ENCODE measurements around the gene PLEKHA5. TPM values are rescaled to one million over a fixed set of nuclear protein-coding genes. Genes with fewer than 3 reads are reported as not detected.

PLEKHA5 gene
- total and polyA plus RNA-seq, 4 donors, result 4.9 to 88.5 (median 20.9) TPM

DNA sequence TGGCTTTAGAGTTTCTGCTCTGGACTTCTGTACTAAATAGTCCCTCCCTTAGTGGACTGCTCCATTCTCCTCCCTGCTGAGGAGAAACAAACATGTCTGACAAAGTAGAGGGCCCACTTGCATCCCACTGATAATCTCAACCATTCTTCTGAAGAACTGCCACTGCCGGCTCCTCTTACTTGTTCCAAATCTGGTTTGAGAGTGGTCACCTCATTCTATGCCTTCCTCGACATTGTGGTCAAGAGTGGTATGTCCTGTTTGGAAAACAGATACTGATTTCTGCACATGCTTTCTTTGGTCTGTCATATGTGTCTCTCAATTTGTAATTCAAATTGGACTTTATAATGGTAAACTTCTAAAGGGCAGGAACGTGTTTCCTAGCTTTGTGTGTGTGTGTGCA, 36.3 kb upstream of the PLEKHA5 start:
- H3K9ac ChIP-seq (ENCODE audit: insufficient read depth in 1 of 2, low read length in 2 of 2), result no peak overlapping the region
- ATAC-seq (ENCODE audit: insufficient read depth, low FRiP score) (no peak), DNase-seq (no peak)
- TF ChIP-seq, protein P1, sequence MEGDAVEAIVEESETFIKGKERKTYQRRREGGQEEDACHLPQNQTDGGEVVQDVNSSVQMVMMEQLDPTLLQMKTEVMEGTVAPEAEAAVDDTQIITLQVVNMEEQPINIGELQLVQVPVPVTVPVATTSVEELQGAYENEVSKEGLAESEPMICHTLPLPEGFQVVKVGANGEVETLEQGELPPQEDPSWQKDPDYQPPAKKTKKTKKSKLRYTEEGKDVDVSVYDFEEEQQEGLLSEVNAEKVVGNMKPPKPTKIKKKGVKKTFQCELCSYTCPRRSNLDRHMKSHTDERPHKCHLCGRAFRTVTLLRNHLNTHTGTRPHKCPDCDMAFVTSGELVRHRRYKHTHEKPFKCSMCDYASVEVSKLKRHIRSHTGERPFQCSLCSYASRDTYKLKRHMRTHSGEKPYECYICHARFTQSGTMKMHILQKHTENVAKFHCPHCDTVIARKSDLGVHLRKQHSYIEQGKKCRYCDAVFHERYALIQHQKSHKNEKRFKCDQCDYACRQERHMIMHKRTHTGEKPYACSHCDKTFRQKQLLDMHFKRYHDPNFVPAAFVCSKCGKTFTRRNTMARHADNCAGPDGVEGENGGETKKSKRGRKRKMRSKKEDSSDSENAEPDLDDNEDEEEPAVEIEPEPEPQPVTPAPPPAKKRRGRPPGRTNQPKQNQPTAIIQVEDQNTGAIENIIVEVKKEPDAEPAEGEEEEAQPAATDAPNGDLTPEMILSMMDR (IDR thresholded peaks at IDR 0.05; ENCODE audit: control extremely low read depth, extremely low read depth), result no peak
- no peaks in the 10 kb centered on the region for H3K9me3 ChIP-seq (ENCODE audit: control insufficient read depth in 4 of 4, insufficient read depth in 3 of 4, low read length in 3 of 4)
- no peaks in the 10 kb centered on the region for H3K4me1 ChIP-seq (ENCODE audit: control insufficient read depth in 5 of 5, insufficient read depth in 5 of 5, low read length in 5 of 5)
- H3K27me3 ChIP-seq (ENCODE audit: control insufficient read depth in 3 of 3, insufficient read depth in 3 of 3, low read length in 2 of 3), result peaks cover 0 to 6% (median 0%) of the 10 kb centered on the region in 3 donors
- no peaks in the 10 kb centered on the region for H3K36me3 ChIP-seq (ENCODE audit: control insufficient read depth in 4 of 4, insufficient read depth in 4 of 4, low read length in 4 of 4)
- H3K27ac ChIP-seq (ENCODE audit: low read depth in 1 of 2, low read length in 1 of 2), result no peak overlapping the region
- WGBS, 2 donors, result 81 to 84% methylated on average over 3 of the region's 3 CpGs
- H3K4me3 ChIP-seq, result no peak overlapping the region

- no peaks in the 10 kb centered on the region for H3K4me1 ChIP-seq (ENCODE audit: control insufficient read depth in 5 of 5, insufficient read depth in 5 of 5, low read length in 5 of 5)
- H3K4me3 ChIP-seq, result no peak overlapping the region
- ATAC-seq (ENCODE audit: insufficient read depth, low FRiP score) (no peak), DNase-seq (no peak)
- TF ChIP-seq, protein P1 (IDR thresholded peaks at IDR 0.05; ENCODE audit: control extremely low read depth, extremely low read depth), result no peak
- peaks cover 0 to 6% (median 0%) of the 10 kb centered on the region in 3 donors for H3K27me3 ChIP-seq (ENCODE audit: control insufficient read depth in 3 of 3, insufficient read depth in 3 of 3, low read length in 2 of 3)
- WGBS, 2 donors, result 93 to 94% methylated on average over 3 of the region's 3 CpGs
- no peaks in the 10 kb centered on the region for H3K36me3 ChIP-seq (ENCODE audit: control insufficient read depth in 4 of 4, insufficient read depth in 4 of 4, low read length in 4 of 4)
- no peaks in the 10 kb centered on the region for H3K9me3 ChIP-seq (ENCODE audit: control insufficient read depth in 4 of 4, insufficient read depth in 3 of 4, low read length in 3 of 4)
- H3K9ac ChIP-seq (ENCODE audit: insufficient read depth in 1 of 2, low read length in 2 of 2), result no peak overlapping the region
- H3K27ac ChIP-seq (ENCODE audit: low read depth in 1 of 2, low read length in 1 of 2), result no peak overlapping the region
These were observed 34.2 kb upstream of the PLEKHA5 start for GRCh38 chr12:19095331-19095730.

DNA sequence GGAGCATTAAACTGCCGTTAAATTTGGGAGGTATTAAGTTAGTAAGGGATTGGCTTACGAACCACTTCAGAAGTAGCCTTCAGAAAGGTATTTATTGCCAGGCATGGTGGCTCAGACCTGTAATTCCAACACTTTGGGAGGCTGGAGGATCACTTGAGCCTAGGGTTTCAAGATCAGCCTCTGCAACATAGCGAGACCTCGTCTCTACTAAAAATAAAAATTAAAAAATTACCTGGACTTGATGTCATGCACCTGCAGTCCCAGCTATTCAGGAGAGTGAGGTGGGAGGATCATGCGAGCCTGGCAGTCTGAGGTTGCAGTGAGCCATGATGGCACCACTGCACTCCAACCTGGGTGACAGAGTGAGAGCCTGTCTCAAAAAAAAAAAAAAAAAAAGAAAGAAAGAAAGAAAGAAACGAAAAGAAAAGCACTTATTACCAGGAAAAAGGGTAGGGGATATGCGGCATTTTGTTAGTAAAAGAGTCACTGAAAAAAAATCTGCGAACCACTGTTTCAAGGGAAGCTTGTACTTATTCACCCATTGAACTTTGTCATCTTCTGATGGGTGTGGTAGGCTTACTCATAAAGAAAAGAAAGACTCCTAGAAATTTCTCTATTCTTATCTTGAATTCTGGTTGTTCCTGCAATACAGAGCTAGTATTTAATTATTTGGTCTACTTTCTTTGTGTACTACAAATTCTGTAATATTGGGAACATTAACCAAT, 33.6 kb upstream of the PLEKHA5 start:
- Histone ChIP-seq H3K27ac (ENCODE audit: low read depth in 1 of 2, low read length in 1 of 2) (no peak overlapping the region), H3K36me3 (ENCODE audit: control insufficient read depth in 4 of 4, insufficient read depth in 4 of 4, low read length in 4 of 4) (no peaks in the 10 kb centered on the region), H3K9me3 (ENCODE audit: control insufficient read depth in 4 of 4, insufficient read depth in 3 of 4, low read length in 3 of 4) (no peaks in the 10 kb centered on the region), H3K4me3 (no peak overlapping the region), H3K4me1 (ENCODE audit: control insufficient read depth in 5 of 5, insufficient read depth in 5 of 5, low read length in 5 of 5) (no peaks in the 10 kb centered on the region), H3K9ac (ENCODE audit: insufficient read depth in 1 of 2, low read length in 2 of 2) (no peak overlapping the region), H3K27me3 (ENCODE audit: control insufficient read depth in 3 of 3, insufficient read depth in 3 of 3, low read length in 2 of 3) (peaks cover 0 to 6% (median 0%) of the 10 kb centered on the region in 3 donors)
- 90 to 96% methylated on average over 8 of the region's 8 CpGs for WGBS, 2 donors
- DNase-seq (no peak), ATAC-seq (ENCODE audit: insufficient read depth, low FRiP score) (no peak)
- TF ChIP-seq, protein P1 (IDR thresholded peaks at IDR 0.05; ENCODE audit: control extremely low read depth, extremely low read depth), result no peak

All from lung (tissue), 12 donors.